Body of pancreas (tissue), 4 donors: ENCODE measurements around the gene FCHSD2. TPM values are rescaled to one million over a fixed set of nuclear protein-coding genes. Genes with fewer than 3 reads are reported as not detected.
A peak's percentile ranks its signal among the peaks of the same experiment; 100 is the strongest.

ENCODE experiments used
- ATAC-seq: fragments of 150-250 bp; one replicate; pipeline ENCODE4 v1.9.1; 2016
- DNase-seq, 4 donors: peaks; one replicate each; pipeline ENCODE4 v3.0.0-alpha.2; 2019
- H3K27ac ChIP-seq, 4 donors: fragments of 200-600 bp; sonication (generic); 1 replicate in 3 of 4; 2 replicates in 1 of 4; pipeline versions ENCODE4 v1.5.1 to v1.6.1; 2016 to 2019; ENCODE audit warnings: mild to moderate bottlenecking in 1 of 4, mixed read lengths in 1 of 4, moderate library complexity in 1 of 4
- H3K27me3 ChIP-seq, 2 donors: fragments of 200-600 bp; sonication (generic); one replicate each; pipeline ENCODE4 v1.6.0; 2016; ENCODE audit warnings: mild to moderate bottlenecking in 1 of 2
- H3K36me3 ChIP-seq, 2 donors: fragments of 200-600 bp; sonication (generic); replicated peaks in 1 of 2; 2 replicates each; pipeline ENCODE4 v1.5.1; 2016; ENCODE audit warnings: low read depth in 2 of 2; ENCODE audit not compliant: insufficient read depth in 1 of 2
- H3K4me1 ChIP-seq: fragments of 200-600 bp; sonication (generic); one replicate; pipeline ENCODE4 v1.6.0; 2016
- H3K4me3 ChIP-seq, 2 donors: fragments of 200-600 bp; sonication (generic); 1 replicate in 1 of 2; 2 replicates in 1 of 2; pipeline ENCODE4 v1.5.1; 2016 to 2019
- H3K9me3 ChIP-seq, 3 donors: fragments of 200-600 bp; sonication (generic); 1 replicate in 2 of 3; 2 replicates in 1 of 3; pipeline ENCODE4 v1.5.1; 2016
- CTCF ChIP-seq, 7 experiments: fragments of 450-650 bp in 4 of 7; fragments of 200-600 bp in 3 of 7; sonication (generic) in 3 of 7; IDR thresholded peaks; one replicate each; pipeline ENCODE4 v1.5.1; 2016 to 2019; ENCODE audit warnings: antibody characterized with exemption in 7 of 7
- POLR2A ChIP-seq, 3 donors: fragments of 450-650 bp; IDR thresholded peaks; one replicate each; pipeline ENCODE4 v1.6.1; 2016; ENCODE audit warnings: antibody characterized with exemption in 3 of 3, mild to moderate bottlenecking in 2 of 3
- WGBS, 2 donors: methylation state at CpG; one replicate each; pipeline ENCODE4 v1.1.5; 2017; 5-methylcytosine and 5-hydroxymethylcytosine counted together
- intact Hi-C: fragments of 100-400 bp; cut with DNase I; formaldehyde crosslinking; loops from one replicate; pipeline ENCODE4 v1.15.1; 2023
- total RNA-seq, 2 donors: library from RNA; depleted of rRNA; stranded (reverse); fragments of >200 nt; gene quantifications; one replicate each; pipeline ENCODE4 v1.1.0, GENCODE V29; 2016

Gene FCHSD2
- total RNA-seq, 2 donors from 2014 or later = 7.3 to 8.0 TPM

GRCh38 chr11:72872012-72872411 lies 270.1 kb downstream of the FCHSD2 start:
- Histone ChIP-seq H3K36me3 (no peaks in the 10 kb centered on the region), H3K4me3 (no peak overlapping the region), H3K27ac (no peak overlapping the region), H3K4me1 (no peaks in the 10 kb centered on the region), H3K27me3 (no peaks in the 10 kb centered on the region), H3K9me3 (no peaks in the 10 kb centered on the region)
- 91 to 96% methylated on average over 1 of the region's 1 CpG for whole genome bisulfite sequencing, 2 donors
- DNase-seq = no peak
- no peak for TF ChIP-seq CTCF (IDR thresholded peaks at IDR 0.05)
- TF ChIP-seq POLR2A (IDR thresholded peaks at IDR 0.05) = no peak
- intact Hi-C loops = no loop called here
- no peak for ATAC-seq

GRCh38 chr11:72871119-72871518 lies 271.0 kb downstream of the FCHSD2 start:
- Histone ChIP-seq H3K4me3 (no peak overlapping the region), H3K27me3 (no peaks in the 10 kb centered on the region), H3K9me3 (no peaks in the 10 kb centered on the region), H3K36me3 (no peaks in the 10 kb centered on the region), H3K27ac (no peak overlapping the region), H3K4me1 (no peaks in the 10 kb centered on the region)
- TF ChIP-seq CTCF (IDR thresholded peaks at IDR 0.05) (no peak), POLR2A (IDR thresholded peaks at IDR 0.05) (no peak)
- DNase-seq (no peak), ATAC-seq (no peak)
- intact Hi-C loops = no loop called here
- 76 to 81% methylated on average over 1 of the region's 1 CpG for WGBS, 2 donors

- peak overlapping the region in 1 of 4 donors; percentile 54 for H3K27ac ChIP-seq
- no peak for TF ChIP-seq CTCF (IDR thresholded peaks at IDR 0.05)
- no peak for TF ChIP-seq POLR2A (IDR thresholded peaks at IDR 0.05)
- no peaks in the 10 kb centered on the region for H3K36me3 ChIP-seq
- H3K9me3 ChIP-seq = no peaks in the 10 kb centered on the region
- peak; percentile 53 for ATAC-seq
- 41 to 48% methylated on average over 4 of the region's 4 CpGs for WGBS, 2 donors
- no peaks in the 10 kb centered on the region for H3K27me3 ChIP-seq
- DNase-seq = peak in 1 of 4 donors; percentile 6
- H3K4me1 ChIP-seq = peaks cover 2% of the 10 kb centered on the region
- intact Hi-C loops = no loop called here
- no peak overlapping the region for H3K4me3 ChIP-seq
Measured at GRCh38 chr11:72869831-72870230, 272.3 kb downstream of the FCHSD2 start.

GRCh38 chr11:72867970-72868369 lies 274.1 kb downstream of the FCHSD2 start:
- no peak for DNase-seq
- no peak overlapping the region for H3K4me3 ChIP-seq
- no peaks in the 10 kb centered on the region for H3K36me3 ChIP-seq
- 97% methylated on average over 5 of the region's 5 CpGs for WGBS, 2 donors
- H3K27ac ChIP-seq = no peak overlapping the region
- peaks cover 6% of the 10 kb centered on the region for H3K4me1 ChIP-seq
- TF ChIP-seq POLR2A (IDR thresholded peaks at IDR 0.05) (no peak), CTCF (IDR thresholded peaks at IDR 0.05) (no peak)
- no peaks in the 10 kb centered on the region for H3K27me3 ChIP-seq
- H3K9me3 ChIP-seq = no peaks in the 10 kb centered on the region
- intact Hi-C loops = no loop called here
- no peak for ATAC-seq
